ENCODE measurements around the gene HTRA3.

Gene HTRA3

GRCh38 chr4:8350841-8351461, 81.4 kb downstream of the HTRA3 start:
- no peaks in the 10 kb centered on the region for H3K4me1 Mint-ChIP-seq (ENCODE audit: low read depth)
- peaks cover 4% of the 10 kb centered on the region for H3K27me3 Mint-ChIP-seq (ENCODE audit: low read depth)
- H3K36me3 Mint-ChIP-seq (ENCODE audit: low read depth) = no peaks in the 10 kb centered on the region
- H3K27ac Mint-ChIP-seq = no peak overlapping the region
- H3K9me3 Mint-ChIP-seq = no peaks in the 10 kb centered on the region
- no peak overlapping the region for H3K4me3 Mint-ChIP-seq

GRCh38 chr4:8351931-8352367, 82.4 kb downstream of the HTRA3 start:
- Mint-ChIP-seq H3K4me1 (ENCODE audit: low read depth) (no peaks in the 10 kb centered on the region), H3K9me3 (no peaks in the 10 kb centered on the region), H3K27me3 (ENCODE audit: low read depth) (peaks cover 4% of the 10 kb centered on the region), H3K27ac (no peak overlapping the region), H3K4me3 (no peak overlapping the region), H3K36me3 (ENCODE audit: low read depth) (no peaks in the 10 kb centered on the region)

GRCh38 chr4:8352368-8353157, 83.0 kb downstream of the HTRA3 start:
- Mint-ChIP-seq H3K27me3 (ENCODE audit: low read depth) (peaks cover 4% of the 10 kb centered on the region), H3K4me1 (ENCODE audit: low read depth) (no peaks in the 10 kb centered on the region), H3K27ac (no peak overlapping the region), H3K36me3 (ENCODE audit: low read depth) (no peaks in the 10 kb centered on the region), H3K4me3 (no peak overlapping the region), H3K9me3 (no peaks in the 10 kb centered on the region)

DNA sequence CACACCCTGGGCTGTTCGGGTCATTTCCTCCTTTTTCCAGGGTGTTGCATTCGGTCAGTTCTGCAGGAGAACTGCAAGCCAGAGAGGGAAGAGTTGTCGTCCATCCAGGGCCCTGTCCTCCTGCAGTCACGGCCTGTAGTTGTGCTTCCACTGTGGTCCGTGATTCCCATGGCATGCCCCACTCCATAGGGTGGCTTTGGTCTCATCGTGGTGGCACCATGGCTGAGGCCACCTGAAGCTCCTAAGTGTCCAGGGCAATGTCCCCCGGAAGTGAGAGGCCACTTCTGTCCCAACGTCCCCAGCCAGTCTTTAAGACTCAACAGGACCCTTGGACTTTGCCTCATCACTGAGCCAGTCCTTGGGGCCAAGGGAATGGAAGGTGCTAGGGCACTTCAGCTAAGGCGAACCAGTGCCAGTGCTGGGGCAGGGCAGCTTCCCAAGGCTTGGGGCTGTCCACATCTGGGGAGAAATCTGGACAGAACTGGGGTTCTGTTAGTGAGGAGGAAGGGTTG, 83.7 kb downstream of the HTRA3 start:
- H3K4me1 Mint-ChIP-seq (ENCODE audit: low read depth) = no peaks in the 10 kb centered on the region
- H3K27ac Mint-ChIP-seq = no peak overlapping the region
- no peak overlapping the region for H3K4me3 Mint-ChIP-seq
- no peaks in the 10 kb centered on the region for H3K9me3 Mint-ChIP-seq
- H3K27me3 Mint-ChIP-seq (ENCODE audit: low read depth) = peaks cover 4% of the 10 kb centered on the region
- H3K36me3 Mint-ChIP-seq (ENCODE audit: low read depth) = no peaks in the 10 kb centered on the region

- Mint-ChIP-seq H3K27ac (no peak overlapping the region), H3K27me3 (ENCODE audit: low read depth) (peaks cover 4% of the 10 kb centered on the region), H3K36me3 (ENCODE audit: low read depth) (no peaks in the 10 kb centered on the region), H3K4me3 (no peak overlapping the region), H3K9me3 (no peaks in the 10 kb centered on the region), H3K4me1 (ENCODE audit: low read depth) (no peaks in the 10 kb centered on the region)
Measured at GRCh38 chr4:8353912-8354453, 84.4 kb downstream of the HTRA3 start.

- Mint-ChIP-seq H3K27me3 (ENCODE audit: low read depth) (peaks cover 4% of the 10 kb centered on the region), H3K36me3 (ENCODE audit: low read depth) (no peaks in the 10 kb centered on the region), H3K9me3 (no peaks in the 10 kb centered on the region), H3K27ac (no peak overlapping the region), H3K4me1 (ENCODE audit: low read depth) (no peaks in the 10 kb centered on the region), H3K4me3 (no peak overlapping the region)
Measured at GRCh38 chr4:8355306-8355705, 85.8 kb downstream of the HTRA3 start.

- H3K27ac Mint-ChIP-seq = no peak overlapping the region
- H3K36me3 Mint-ChIP-seq (ENCODE audit: low read depth) = no peaks in the 10 kb centered on the region
- H3K27me3 Mint-ChIP-seq (ENCODE audit: low read depth) = peaks cover 4% of the 10 kb centered on the region
- H3K4me3 Mint-ChIP-seq = no peak overlapping the region
- H3K9me3 Mint-ChIP-seq = no peaks in the 10 kb centered on the region
- H3K4me1 Mint-ChIP-seq (ENCODE audit: low read depth) = no peaks in the 10 kb centered on the region
Measured at GRCh38 chr4:8355864-8356565, 86.5 kb downstream of the HTRA3 start.

All from T-helper 1 cell treated with Interleukin-12 subunit alpha and Interleukin-12 subunit beta and Interleukin-4 antibody, amounts not matched to agents 30 μg/mL and 1 μg/mL, for 36 hours (primary cell).